GM18867 (cell line): Measurements from ENCODE around the gene KRT14.
A peak's percentile ranks its signal among the peaks of the same experiment; 100 is the strongest.
"Not testable (repeated sequence)": the region's sequence is repeated elsewhere in the genome, so short reads cannot be mapped to it uniquely, and the experiment has no call there.

Experiments
- ATAC-seq: cut with Tn5 transposase; IDR thresholded peaks from one replicate; pipeline ENCODE4 v1.9.1; 2021; ENCODE audit warnings: mild to moderate bottlenecking, moderate library complexity; ENCODE audit not compliant: unreplicated experiment

The KRT14 gene

DNA sequence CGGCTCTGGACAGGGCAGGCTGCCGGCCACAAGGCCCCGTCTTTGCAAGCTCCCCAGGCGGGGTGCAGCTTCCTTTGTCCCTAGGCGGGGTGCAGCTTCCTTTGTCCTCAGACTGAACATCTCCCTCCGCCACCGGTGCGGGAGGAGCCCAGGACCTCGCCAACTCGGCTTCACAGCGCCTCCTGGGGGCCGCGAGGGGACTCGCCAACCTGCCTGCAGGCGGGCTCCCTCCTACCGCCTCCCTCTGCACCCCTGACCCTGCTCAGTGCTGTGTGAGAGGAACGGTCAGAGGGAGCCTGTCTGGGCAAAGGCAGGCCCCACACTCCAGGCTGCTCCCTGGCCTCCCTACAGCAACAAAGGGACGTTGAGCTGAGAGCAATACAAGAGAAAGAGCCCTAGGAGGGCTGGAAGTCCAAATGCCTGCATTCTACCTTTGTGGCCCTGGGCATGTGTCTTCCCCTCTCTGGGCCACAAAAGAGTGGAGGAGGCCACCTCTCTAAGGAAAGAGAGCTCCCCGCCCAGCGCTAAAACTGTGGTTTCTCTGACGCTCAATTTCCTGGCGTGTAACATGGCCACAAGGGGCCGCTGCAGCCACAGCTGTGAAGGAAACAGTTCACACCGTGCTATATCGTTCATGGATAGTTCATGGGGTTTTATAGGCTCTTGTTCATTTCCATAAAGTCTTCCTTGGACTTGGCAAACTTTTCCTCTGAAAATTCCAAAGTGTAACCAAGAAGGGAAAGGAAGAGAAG is 37.7 kb downstream of the KRT14 start:
- ATAC-seq = peak; percentile 62

DNA sequence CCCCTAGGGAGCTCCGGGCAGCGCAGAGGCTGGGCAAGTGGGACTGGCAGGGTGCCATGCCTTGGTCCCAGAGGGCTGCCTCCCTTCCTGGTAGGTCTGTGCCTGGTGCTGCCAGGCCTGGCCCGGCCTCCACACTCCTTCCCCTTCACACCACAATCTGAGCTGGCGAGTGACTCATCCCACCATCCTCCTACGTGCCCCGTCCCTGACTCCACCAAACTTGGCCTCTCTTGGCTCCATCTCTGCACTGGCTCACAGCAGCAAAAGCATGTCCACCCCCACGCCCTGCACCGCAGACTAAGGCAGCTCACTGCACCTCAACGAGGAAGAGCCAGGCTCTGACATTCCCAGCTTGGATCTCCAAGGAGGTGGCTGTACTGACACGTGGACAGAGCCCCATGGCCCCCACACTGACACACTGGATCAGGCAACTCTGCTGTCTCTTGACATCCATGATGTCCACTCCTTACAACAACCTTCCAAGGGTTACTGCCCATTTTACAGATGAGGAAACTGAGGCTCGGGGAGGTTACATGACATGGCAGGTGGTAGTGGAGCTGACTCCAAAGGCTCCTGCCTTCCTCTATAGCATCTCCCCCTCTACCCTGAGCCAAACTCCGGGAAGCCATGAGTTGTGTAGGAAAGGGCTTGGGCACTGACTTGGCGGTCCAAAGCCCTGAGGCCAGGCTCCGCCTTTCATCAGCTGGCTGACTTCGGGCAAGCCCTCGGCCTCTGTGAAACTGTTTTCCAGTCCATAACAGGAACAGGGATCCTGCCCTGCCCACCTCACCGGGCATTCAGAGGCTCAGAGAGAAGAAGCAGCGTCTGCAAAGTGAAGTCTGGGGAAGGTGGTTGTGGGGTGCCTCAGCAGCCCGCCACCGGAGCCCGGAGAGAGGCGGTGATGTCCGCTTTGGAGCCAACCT is 38.5 kb downstream of the KRT14 start:
- no peak for ATAC-seq

DNA sequence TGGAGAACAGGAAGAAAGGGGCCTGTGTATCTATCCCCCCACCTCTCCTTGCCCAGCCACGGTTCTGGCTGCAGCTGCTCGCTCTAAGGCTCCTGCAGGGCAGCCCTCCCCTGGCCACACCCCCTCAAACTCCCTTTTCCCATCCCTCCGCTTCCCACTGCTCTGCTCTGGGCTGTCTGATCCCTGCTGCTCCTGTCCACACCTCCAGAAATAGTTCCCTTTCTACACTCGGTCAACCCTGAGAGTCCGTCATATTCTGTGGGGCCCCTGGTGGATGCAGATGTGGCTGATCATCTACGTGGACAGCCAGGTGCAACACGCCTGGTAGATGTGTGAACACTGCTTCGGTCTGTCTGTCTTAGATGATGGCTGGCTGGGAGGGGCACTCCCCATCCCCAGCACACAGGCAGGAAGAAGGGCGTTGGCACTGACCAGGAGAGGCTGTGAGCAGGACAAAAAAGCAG is 39.3 kb downstream of the KRT14 start:
- no peak for ATAC-seq

GRCh38 chr17:41546819-41547218 is 39.9 kb downstream of the KRT14 start:
- ATAC-seq = no peak

DNA sequence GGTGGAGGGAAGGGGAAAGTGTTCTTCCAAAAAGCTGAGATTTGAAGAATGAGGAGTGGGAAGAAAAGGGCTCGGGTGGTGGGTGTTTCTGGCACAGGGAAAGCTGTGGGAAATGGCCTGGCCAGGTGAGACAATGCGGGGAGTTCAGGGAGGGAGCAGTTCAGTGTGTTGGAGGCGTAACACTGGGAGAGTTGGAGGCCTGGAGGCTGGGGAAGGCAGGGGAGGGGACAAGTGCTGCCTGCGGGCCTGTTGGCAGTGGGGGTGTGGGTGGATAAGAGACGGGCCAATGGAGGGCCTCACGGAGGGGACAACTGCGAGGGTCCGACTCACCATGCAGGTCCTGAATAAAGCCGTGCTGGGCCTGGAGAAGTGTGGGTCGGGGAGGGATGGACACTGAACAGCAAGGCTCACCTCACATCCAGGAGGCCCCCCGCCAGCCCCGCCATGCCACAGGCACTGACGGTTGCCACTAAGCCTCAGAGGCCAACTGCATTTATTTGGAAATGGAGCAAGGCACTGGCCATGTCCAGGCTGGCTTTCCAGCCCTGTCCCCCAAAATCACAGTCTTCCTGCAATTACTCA is 40.8 kb downstream of the KRT14 start:
- ATAC-seq = no peak

DNA sequence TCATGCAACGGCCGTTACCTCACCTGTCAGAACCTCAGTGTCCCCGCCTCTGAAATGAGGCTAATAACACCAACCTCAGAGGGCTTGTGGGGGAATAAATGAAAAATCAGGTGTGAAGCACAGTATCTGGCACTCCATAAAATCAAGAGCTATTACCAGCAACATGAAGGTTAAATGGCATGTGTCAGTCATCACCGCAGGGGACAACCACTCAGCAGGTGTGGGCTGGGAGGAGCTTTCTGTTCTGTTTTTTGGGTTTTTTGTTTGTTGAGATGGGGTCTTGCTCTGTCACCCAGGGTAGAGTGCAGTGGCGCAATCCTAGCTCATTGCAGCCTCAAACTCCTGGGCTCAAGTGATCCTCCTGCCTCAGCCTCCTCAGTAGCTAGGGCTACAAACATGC is 41.8 kb downstream of the KRT14 start:
- ATAC-seq = no peak

DNA sequence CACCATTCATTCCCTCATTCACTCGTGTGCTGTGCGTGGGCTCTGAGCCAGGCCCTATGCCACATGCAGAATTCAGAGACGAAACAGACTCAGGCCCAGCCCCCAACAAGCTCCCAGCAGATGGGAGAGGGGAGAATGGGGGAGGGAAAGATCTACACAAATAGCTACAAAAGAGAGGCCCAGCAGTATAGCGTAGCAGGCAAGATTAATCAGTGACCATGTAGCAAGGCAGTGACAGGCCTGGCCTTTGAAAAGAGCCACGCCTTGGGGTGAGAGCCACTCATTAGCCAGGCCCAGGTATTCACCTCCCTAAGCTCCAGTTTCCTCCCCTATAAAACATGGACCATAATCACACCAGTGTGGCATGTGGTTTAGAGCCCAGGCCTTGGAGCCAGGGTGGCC is 42.2 kb downstream of the KRT14 start:
- no peak for ATAC-seq

GRCh38 chr17:41542786-41543185 is 43.9 kb downstream of the KRT14 start:
- not testable (repeated sequence) for ATAC-seq

- no peak for ATAC-seq
Observed at GRCh38 chr17:41542357-41542756, 44.3 kb downstream of the KRT14 start.

DNA sequence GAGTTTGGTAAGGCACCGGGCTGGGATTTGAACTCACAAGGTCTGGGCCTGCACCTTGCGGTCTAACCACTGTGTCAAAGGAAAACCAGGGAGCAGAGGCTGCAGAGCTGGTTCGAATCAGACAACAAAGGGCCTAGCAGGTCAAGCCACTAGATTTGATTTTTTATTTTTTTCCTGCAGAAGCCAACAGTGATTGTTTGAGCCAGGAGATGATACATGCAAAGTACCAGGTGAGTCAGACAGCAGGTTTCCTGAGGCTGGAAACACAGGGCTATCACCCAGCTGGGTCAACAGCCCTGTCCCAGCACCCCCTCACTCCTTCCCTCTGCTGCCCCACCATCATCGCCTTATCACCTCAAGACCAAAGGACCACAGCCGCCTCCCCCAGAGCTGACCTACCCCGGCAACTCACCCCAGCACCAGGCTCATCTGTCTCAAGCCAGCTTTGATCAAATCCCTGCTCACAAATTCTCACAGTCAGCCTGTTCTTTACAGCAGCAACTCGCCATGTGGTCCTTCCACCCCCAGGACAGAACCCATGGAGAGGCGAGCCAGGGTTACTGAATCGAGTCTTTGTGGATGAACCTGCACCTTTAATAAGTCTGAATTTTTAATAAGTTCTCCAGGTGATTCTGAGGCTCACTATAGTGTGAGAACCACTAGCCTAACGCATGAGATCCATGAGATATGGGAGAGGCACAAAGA is 45.6 kb downstream of the KRT14 start:
- ATAC-seq = no peak

- ATAC-seq = no peak
Observed at GRCh38 chr17:41539979-41540701, 46.6 kb downstream of the KRT14 start.

- ATAC-seq = no peak
Observed at GRCh38 chr17:41539071-41539492, 47.6 kb downstream of the KRT14 start.

- ATAC-seq = no peak
Observed at GRCh38 chr17:41538565-41538991, 48.1 kb downstream of the KRT14 start.

DNA sequence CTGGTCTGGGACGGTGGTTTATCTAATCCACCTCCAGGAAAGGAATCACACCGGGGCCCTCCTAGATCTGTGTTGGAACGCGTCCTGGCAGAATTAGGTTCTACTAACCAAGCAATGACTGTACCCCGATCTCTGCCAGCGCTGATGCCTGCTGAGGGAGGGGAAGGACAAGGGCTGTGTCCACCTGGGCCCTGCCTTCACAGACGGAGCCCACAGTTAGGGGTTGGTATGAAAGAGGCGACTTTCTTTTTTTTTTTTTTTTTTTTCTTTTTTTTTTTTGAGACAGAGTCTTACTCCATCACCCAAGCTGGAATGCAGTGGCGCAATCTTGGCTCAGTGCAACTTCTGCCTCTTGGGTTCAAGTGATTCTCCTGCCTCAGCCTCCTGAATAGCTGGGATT is 48.7 kb downstream of the KRT14 start:
- ATAC-seq = no peak

GRCh38 chr17:41537614-41537954 is 49.1 kb downstream of the KRT14 start:
- no peak for ATAC-seq

DNA sequence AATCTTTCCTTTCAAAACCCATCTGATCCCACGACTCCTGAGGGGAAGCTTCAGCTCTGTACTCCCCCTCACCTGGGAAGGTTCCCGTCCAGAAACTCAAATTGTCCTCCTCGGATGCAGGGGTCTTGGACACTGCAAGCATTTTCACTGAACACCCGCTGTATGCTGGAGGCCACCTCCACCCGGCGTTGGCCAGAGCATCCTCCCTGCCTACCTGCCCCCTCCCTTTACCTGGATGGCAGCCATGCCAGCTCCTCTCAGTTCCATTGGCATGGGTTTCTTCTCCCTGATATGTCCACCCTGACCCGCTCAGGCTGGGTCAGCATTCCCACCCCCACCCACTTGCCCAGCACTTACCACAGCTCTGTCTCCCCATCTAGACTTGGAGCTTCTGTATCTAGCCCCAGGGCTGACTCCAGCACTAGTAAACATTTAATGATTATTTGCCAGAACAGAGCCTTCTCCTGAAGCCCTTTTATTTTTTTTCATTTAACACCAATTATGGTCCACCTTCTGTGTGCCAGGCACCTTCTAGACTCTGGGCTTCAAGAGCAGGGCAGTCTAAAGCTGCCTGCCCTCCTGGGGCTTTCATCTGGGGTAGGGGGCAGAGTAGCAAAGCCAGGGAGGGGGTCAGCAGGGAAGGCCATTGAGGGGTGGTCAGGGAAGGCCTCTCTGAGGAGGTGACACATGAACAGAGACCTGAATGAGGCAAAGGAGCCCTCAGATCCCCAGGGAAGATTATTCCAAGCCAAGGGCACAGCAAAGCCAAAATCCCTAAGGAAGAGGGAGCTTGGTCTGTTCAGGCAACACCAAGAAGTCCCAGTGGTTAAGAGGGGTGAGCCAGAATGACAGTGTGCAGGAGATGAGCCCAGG is 49.7 kb downstream of the KRT14 start:
- ATAC-seq = no peak

- no peak for ATAC-seq
Observed at GRCh38 chr17:41535764-41536481, 50.8 kb downstream of the KRT14 start.

DNA sequence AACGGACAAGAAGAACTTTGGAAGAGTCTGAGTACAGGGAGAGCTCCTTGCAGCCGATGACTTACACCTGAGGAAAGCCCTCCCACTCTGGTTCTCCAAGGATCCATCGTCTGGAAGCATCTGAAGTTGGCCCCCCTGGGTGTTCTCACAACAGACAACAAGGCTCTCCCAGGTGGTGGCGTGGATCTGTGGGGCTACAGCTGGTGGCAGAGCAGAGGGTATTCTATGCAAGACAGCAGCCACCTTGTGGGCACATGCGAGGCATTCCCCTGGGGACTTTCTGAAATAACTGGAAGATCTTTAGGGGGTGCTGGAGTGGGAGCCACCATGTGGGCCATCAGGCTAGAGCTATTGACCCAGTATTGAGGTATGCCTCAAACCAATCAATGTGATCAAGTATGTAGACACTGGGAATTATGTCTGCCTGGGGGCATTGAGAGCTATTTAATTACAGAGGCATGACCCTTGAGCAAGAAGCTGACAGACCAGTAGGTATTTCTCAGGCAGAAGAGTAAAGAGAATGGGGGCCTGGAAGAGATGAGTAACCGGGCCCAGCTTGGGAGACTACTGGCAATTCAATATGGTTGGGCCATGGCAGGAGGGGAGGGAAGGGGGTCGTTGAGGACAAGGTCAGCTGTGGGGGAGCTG is 51.7 kb downstream of the KRT14 start:
- ATAC-seq = no peak
